GM23338 (cell line): ENCODE results near the gene OR6B2. TPM values are rescaled to one million over a fixed set of nuclear protein-coding genes. Genes with fewer than 3 reads are reported as not detected.

Experiments used
- ATAC-seq: fragments of 200-7000 bp; cut with Tn5 transposase; 3 replicates; pipeline ENCODE4 v1.9.1; 2020
- DNase-seq: peaks from one replicate; pipeline ENCODE4 v3.0.0-alpha.2; 2015; ENCODE audit warnings: low spot score
- H2AFZ ChIP-seq: fragments of 200-600 bp; sonication (generic); 2 replicates; pipeline ENCODE4 v1.8.0; 2016; ENCODE audit warnings: antibody characterized with exemption, mild to moderate bottlenecking, moderate library complexity
- H3F3A ChIP-seq: fragments of 200-600 bp; sonication (generic); replicated peaks from 2 replicates; pipeline ENCODE4 v1.8.0; 2017; ENCODE audit warnings: antibody characterized with exemption, mixed run types, low read depth
- H3K27ac ChIP-seq: fragments of 200-600 bp; sonication (generic); 2 replicates; pipeline ENCODE4 v1.6.1; 2016; ENCODE audit warnings: low read depth
- H3K27me3 ChIP-seq: fragments of 200-600 bp; sonication (generic); 2 replicates; pipeline ENCODE4 v1.8.0; 2016; ENCODE audit warnings: mild to moderate bottlenecking, mixed run types, moderate library complexity; ENCODE audit not compliant: insufficient read depth
- H3K36me3 ChIP-seq: fragments of 200-600 bp; sonication (generic); 2 replicates; pipeline ENCODE4 v1.8.0; 2016; ENCODE audit warnings: mild to moderate bottlenecking; ENCODE audit not compliant: insufficient read depth
- H3K4me1 ChIP-seq: fragments of 200-600 bp; sonication (generic); 2 replicates; pipeline ENCODE4 v1.8.0; 2016; ENCODE audit warnings: mild to moderate bottlenecking, moderate library complexity; ENCODE audit not compliant: insufficient read depth
- H3K4me2 ChIP-seq: fragments of 200-600 bp; sonication (generic); 2 replicates; pipeline ENCODE4 v1.7.1; 2017; ENCODE audit warnings: mixed run types
- H3K4me3 ChIP-seq: fragments of 200-600 bp; sonication (generic); 2 replicates; pipeline ENCODE4 v1.6.1; 2016; ENCODE audit warnings: mixed run types
- H3K79me2 ChIP-seq: fragments of 200-600 bp; sonication (generic); replicated peaks from 2 replicates; pipeline ENCODE4 v1.8.0; 2017; ENCODE audit warnings: mild to moderate bottlenecking; ENCODE audit not compliant: insufficient read depth
- H3K9me2 ChIP-seq: fragments of 200-600 bp; sonication (generic); 2 replicates; pipeline ENCODE4 v1.8.0; 2017; ENCODE audit not compliant: insufficient read depth
- H4K20me1 ChIP-seq: fragments of 200-600 bp; sonication (generic); replicated peaks from 2 replicates; pipeline ENCODE4 v1.8.0; 2017; ENCODE audit warnings: mild to moderate bottlenecking; ENCODE audit not compliant: insufficient read depth
- H3K27ac Mint-ChIP-seq: 2 replicates; pipeline ENCODE4 v1.8.0; 2020; ENCODE audit warnings: inconsistent platforms, mild to moderate bottlenecking, moderate library complexity, mixed read lengths
- H3K27me3 Mint-ChIP-seq: 3 replicates; pipeline ENCODE4 v1.8.0; 2022; ENCODE audit warnings: low read depth, mild to moderate bottlenecking, moderate library complexity, mixed read lengths, inconsistent platforms; ENCODE audit not compliant: insufficient read depth, poor library complexity
- H3K36me3 Mint-ChIP-seq: 3 replicates; pipeline ENCODE4 v1.8.0; 2021; ENCODE audit warnings: low read depth, mild to moderate bottlenecking, inconsistent platforms, moderate library complexity, mixed read lengths
- H3K4me1 Mint-ChIP-seq: 3 replicates; pipeline ENCODE4 v1.8.0; 2020; ENCODE audit warnings: mild to moderate bottlenecking, inconsistent platforms, mixed read lengths
- H3K4me3 Mint-ChIP-seq: 3 replicates; pipeline ENCODE4 v1.8.0; 2021; ENCODE audit warnings: moderate library complexity, mild to moderate bottlenecking, inconsistent platforms, mixed read lengths
- H3K9me3 Mint-ChIP-seq: 3 replicates; pipeline ENCODE4 v1.8.0; 2020; ENCODE audit warnings: moderate library complexity, mild to moderate bottlenecking, inconsistent platforms, mixed read lengths
- EZH2phosphoT487 ChIP-seq: fragments of 200-600 bp; sonication (generic); IDR thresholded peaks from one replicate; pipeline ENCODE4 v1.8.1; 2018; ENCODE audit warnings: antibody characterized with exemption; ENCODE audit not compliant: unreplicated experiment
- JUNB ChIP-seq: IDR thresholded peaks from one replicate; pipeline ENCODE4 v1.6.1; 2016; ENCODE audit warnings: antibody characterized with exemption; ENCODE audit not compliant: unreplicated experiment
- NANOG ChIP-seq: IDR thresholded peaks from 2 replicates; pipeline ENCODE4 v1.6.1; 2016; ENCODE audit warnings: antibody characterized with exemption, borderline replicate concordance
- STAT1 ChIP-seq: IDR thresholded peaks from one replicate; pipeline ENCODE4 v1.6.1; 2016; ENCODE audit warnings: antibody characterized with exemption; ENCODE audit not compliant: unreplicated experiment
- polyA plus RNA-seq: library from polyadenylated mRNA; unstranded; fragments of >200 nt; fragmentation: Nextera tagmentation; extraction: Ambion mirVana; gene quantifications from 2 replicates; pipeline ENCODE4 v1.2.1, GENCODE V29; 2016
- total RNA-seq: library from RNA; depleted of rRNA; stranded (reverse); fragments of >200 nt; shearing (Covaris generic); gene quantifications from 2 replicates; pipeline ENCODE4 v1.2.3, GENCODE V29; 2014
- TF ChIP-seq, protein P1 (sequence below), 2 experiments: fragments of 200-600 bp in 1 of 2; sonication (generic) in 1 of 2; conservative IDR thresholded peaks; 2 replicates each; pipeline versions ENCODE4 v1.5.1 to v1.6.1; 2016 to 2017; ENCODE audit warnings: antibody characterized with exemption in 2 of 2, low read depth in 2 of 2, mild to moderate bottlenecking in 2 of 2, moderate library complexity in 1 of 2
- TF ChIP-seq, protein P2 (sequence below): IDR thresholded peaks from 2 replicates; pipeline ENCODE4 v1.6.1; 2016; ENCODE audit warnings: antibody characterized with exemption
- TF ChIP-seq, protein P3 (sequence below): fragments of 250-450 bp; sonication (Bioruptor Pico); IDR thresholded peaks from 2 replicates; pipeline ENCODE4 v1.5.0; 2020; ENCODE audit warnings: mild to moderate bottlenecking, moderate library complexity
- TF ChIP-seq, protein P4 (sequence below): IDR thresholded peaks from one replicate; pipeline ENCODE4 v1.6.1; 2018; ENCODE audit warnings: antibody characterized with exemption; ENCODE audit not compliant: unreplicated experiment

Gene OR6B2
- total and polyA plus RNA-seq, 2 experiments from 2014 or later = not detected

DNA sequence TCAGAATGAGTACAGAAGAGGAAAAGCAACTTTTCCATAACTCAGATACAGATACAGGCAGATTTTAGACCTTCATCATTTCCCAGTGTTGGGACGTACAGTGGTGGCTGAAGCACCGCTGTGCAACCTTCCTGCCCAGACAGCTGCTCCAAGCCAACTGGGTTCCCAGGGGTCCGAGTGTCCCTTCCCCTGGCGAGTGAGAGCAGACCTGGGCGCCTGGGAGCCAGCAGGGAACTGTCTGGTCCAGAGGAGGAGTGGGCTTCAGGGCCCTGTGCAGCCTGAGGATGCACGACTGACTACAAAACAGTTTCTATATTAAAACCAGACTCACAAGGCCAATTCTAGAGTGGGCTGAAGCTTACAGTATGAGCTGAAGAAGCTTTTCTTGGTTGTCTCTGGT lies 11.1 kb upstream of the OR6B2 start:
- Histone ChIP-seq H4K20me1 (no peaks in the 10 kb centered on the region), H3K4me3 (no peak overlapping the region), H3K4me1 (no peaks in the 10 kb centered on the region), H3K27ac (no peak overlapping the region), H3K27me3 (peaks cover 4% of the 10 kb centered on the region; the same call in 1 of the 2 replicates), H2AFZ (no peak overlapping the region), H3K36me3 (no peaks in the 10 kb centered on the region), H3K79me2 (no peaks in the 10 kb centered on the region), H3F3A (no peaks in the 10 kb centered on the region), H3K4me2 (no peak overlapping the region), H3K9me2 (no peaks in the 10 kb centered on the region)
- Mint-ChIP-seq H3K27me3 (peaks cover 2% of the 10 kb centered on the region), H3K36me3 (no peaks in the 10 kb centered on the region), H3K4me3 (no peak overlapping the region), H3K27ac (no peak overlapping the region), H3K9me3 (no peaks in the 10 kb centered on the region), H3K4me1 (no peaks in the 10 kb centered on the region)
- no peak for TF ChIP-seq STAT1
- no peak for TF ChIP-seq NANOG
- TF ChIP-seq, protein P1, sequence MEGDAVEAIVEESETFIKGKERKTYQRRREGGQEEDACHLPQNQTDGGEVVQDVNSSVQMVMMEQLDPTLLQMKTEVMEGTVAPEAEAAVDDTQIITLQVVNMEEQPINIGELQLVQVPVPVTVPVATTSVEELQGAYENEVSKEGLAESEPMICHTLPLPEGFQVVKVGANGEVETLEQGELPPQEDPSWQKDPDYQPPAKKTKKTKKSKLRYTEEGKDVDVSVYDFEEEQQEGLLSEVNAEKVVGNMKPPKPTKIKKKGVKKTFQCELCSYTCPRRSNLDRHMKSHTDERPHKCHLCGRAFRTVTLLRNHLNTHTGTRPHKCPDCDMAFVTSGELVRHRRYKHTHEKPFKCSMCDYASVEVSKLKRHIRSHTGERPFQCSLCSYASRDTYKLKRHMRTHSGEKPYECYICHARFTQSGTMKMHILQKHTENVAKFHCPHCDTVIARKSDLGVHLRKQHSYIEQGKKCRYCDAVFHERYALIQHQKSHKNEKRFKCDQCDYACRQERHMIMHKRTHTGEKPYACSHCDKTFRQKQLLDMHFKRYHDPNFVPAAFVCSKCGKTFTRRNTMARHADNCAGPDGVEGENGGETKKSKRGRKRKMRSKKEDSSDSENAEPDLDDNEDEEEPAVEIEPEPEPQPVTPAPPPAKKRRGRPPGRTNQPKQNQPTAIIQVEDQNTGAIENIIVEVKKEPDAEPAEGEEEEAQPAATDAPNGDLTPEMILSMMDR (conservative IDR thresholded peaks at IDR 0.05; ENCODE audit: low read depth in 2 of 2) = no peak
- no peak for TF ChIP-seq EZH2phosphoT487
- TF ChIP-seq, protein P2, sequence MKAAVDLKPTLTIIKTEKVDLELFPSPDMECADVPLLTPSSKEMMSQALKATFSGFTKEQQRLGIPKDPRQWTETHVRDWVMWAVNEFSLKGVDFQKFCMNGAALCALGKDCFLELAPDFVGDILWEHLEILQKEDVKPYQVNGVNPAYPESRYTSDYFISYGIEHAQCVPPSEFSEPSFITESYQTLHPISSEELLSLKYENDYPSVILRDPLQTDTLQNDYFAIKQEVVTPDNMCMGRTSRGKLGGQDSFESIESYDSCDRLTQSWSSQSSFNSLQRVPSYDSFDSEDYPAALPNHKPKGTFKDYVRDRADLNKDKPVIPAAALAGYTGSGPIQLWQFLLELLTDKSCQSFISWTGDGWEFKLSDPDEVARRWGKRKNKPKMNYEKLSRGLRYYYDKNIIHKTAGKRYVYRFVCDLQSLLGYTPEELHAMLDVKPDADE = no peak
- no peak for TF ChIP-seq JUNB
- TF ChIP-seq, protein P3, sequence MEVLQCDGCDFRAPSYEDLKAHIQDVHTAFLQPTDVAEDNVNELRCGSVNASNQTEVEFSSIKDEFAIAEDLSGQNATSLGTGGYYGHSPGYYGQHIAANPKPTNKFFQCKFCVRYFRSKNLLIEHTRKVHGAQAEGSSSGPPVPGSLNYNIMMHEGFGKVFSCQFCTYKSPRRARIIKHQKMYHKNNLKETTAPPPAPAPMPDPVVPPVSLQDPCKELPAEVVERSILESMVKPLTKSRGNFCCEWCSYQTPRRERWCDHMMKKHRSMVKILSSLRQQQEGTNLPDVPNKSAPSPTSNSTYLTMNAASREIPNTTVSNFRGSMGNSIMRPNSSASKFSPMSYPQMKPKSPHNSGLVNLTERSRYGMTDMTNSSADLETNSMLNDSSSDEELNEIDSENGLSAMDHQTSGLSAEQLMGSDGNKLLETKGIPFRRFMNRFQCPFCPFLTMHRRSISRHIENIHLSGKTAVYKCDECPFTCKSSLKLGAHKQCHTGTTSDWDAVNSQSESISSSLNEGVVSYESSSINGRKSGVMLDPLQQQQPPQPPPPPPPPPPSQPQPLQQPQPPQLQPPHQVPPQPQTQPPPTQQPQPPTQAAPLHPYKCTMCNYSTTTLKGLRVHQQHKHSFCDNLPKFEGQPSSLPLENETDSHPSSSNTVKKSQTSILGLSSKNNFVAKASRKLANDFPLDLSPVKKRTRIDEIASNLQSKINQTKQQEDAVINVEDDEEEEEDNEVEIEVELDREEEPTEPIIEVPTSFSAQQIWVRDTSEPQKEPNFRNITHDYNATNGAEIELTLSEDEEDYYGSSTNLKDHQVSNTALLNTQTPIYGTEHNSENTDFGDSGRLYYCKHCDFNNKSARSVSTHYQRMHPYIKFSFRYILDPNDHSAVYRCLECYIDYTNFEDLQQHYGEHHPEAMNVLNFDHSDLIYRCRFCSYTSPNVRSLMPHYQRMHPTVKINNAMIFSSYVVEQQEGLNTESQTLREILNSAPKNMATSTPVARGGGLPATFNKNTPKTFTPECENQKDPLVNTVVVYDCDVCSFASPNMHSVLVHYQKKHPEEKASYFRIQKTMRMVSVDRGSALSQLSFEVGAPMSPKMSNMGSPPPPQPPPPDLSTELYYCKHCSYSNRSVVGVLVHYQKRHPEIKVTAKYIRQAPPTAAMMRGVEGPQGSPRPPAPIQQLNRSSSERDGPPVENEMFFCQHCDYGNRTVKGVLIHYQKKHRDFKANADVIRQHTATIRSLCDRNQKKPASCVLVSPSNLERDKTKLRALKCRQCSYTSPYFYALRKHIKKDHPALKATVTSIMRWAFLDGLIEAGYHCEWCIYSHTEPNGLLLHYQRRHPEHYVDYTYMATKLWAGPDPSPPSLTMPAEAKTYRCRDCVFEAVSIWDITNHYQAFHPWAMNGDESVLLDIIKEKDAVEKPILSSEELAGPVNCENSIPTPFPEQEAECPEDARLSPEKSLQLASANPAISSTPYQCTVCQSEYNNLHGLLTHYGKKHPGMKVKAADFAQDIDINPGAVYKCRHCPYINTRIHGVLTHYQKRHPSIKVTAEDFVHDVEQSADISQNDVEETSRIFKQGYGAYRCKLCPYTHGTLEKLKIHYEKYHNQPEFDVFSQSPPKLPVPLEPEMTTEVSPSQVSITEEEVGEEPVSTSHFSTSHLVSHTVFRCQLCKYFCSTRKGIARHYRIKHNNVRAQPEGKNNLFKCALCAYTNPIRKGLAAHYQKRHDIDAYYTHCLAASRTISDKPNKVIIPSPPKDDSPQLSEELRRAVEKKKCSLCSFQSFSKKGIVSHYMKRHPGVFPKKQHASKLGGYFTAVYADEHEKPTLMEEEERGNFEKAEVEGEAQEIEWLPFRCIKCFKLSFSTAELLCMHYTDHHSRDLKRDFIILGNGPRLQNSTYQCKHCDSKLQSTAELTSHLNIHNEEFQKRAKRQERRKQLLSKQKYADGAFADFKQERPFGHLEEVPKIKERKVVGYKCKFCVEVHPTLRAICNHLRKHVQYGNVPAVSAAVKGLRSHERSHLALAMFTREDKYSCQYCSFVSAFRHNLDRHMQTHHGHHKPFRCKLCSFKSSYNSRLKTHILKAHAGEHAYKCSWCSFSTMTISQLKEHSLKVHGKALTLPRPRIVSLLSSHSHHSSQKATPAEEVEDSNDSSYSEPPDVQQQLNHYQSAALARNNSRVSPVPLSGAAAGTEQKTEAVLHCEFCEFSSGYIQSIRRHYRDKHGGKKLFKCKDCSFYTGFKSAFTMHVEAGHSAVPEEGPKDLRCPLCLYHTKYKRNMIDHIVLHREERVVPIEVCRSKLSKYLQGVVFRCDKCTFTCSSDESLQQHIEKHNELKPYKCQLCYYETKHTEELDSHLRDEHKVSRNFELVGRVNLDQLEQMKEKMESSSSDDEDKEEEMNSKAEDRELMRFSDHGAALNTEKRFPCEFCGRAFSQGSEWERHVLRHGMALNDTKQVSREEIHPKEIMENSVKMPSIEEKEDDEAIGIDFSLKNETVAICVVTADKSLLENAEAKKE (CRISPR knock-in tag) = no peak
- TF ChIP-seq, protein P4, sequence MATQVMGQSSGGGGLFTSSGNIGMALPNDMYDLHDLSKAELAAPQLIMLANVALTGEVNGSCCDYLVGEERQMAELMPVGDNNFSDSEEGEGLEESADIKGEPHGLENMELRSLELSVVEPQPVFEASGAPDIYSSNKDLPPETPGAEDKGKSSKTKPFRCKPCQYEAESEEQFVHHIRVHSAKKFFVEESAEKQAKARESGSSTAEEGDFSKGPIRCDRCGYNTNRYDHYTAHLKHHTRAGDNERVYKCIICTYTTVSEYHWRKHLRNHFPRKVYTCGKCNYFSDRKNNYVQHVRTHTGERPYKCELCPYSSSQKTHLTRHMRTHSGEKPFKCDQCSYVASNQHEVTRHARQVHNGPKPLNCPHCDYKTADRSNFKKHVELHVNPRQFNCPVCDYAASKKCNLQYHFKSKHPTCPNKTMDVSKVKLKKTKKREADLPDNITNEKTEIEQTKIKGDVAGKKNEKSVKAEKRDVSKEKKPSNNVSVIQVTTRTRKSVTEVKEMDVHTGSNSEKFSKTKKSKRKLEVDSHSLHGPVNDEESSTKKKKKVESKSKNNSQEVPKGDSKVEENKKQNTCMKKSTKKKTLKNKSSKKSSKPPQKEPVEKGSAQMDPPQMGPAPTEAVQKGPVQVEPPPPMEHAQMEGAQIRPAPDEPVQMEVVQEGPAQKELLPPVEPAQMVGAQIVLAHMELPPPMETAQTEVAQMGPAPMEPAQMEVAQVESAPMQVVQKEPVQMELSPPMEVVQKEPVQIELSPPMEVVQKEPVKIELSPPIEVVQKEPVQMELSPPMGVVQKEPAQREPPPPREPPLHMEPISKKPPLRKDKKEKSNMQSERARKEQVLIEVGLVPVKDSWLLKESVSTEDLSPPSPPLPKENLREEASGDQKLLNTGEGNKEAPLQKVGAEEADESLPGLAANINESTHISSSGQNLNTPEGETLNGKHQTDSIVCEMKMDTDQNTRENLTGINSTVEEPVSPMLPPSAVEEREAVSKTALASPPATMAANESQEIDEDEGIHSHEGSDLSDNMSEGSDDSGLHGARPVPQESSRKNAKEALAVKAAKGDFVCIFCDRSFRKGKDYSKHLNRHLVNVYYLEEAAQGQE = no peak
- DNase-seq (no peak), ATAC-seq (no peak)
